ENCODE measurements around the gene ZNF664. TPM values are rescaled to one million over a fixed set of nuclear protein-coding genes. Genes with fewer than 3 reads are reported as not detected.

Gene ZNF664
- total RNA-seq, 1 donor from 2014 or later = 310 TPM

DNA sequence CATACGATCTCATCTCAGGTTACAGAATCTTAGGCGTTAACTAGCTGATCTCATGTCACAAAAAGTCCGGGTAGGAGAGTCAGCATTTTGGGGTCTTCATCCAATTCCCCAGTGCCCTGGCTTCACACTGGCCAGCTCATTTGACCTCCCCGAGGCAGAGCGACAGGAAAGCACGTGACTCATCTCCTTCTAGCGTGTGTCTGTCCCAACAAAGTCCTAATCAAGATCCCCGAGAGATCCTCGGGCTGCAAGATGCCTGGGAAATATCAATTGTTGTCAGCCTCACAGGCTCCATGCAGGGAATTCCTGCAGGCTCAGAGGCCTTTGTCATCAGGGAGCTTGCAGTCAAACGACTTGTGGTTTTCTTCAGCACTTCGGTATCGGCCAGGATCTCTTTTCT, 57.5 kb downstream of the ZNF664 start:
- peaks cover 7% of the 10 kb centered on the region for H3K27me3 Mint-ChIP-seq (ENCODE audit: unreplicated experiment)
- H3K4me3 Mint-ChIP-seq (ENCODE audit: unreplicated experiment) = peak overlapping the region; percentile 23
- H3K9me3 Mint-ChIP-seq (ENCODE audit: unreplicated experiment) = peaks cover 9% of the 10 kb centered on the region
- H3K4me1 Mint-ChIP-seq (ENCODE audit: low read depth, unreplicated experiment) = peaks cover 24% of the 10 kb centered on the region
- DNase-seq = no peak
- no peak for TF ChIP-seq CTCF (IDR thresholded peaks at IDR 0.05; ENCODE audit: partially characterized antibody, unreplicated experiment)
- peak overlapping the region; percentile 34 for H3K27ac Mint-ChIP-seq (ENCODE audit: unreplicated experiment)
- H3K36me3 Mint-ChIP-seq (ENCODE audit: unreplicated experiment) = no peaks in the 10 kb centered on the region

DNA sequence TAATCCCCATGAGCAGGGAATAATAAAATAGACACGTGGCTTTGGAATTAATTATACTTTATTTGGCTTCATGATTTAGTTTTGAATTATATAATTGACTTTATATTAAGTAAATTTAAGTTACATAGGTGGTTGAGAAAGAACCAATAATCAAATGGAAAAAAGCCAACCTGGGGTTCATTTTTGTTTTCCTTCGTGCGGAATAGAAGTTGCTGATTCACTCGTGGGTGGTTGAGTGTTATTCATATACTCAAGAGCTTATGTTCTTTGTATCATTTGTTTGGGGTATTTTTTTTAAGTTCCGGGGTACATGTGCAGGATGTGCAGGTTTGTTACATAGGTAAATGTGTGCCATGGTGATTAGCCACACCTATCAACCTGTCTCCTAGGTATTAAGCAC, 58.0 kb downstream of the ZNF664 start:
- Mint-ChIP-seq H3K4me3 (ENCODE audit: unreplicated experiment) (no peak overlapping the region), H3K36me3 (ENCODE audit: unreplicated experiment) (no peaks in the 10 kb centered on the region), H3K27me3 (ENCODE audit: unreplicated experiment) (peaks cover 3% of the 10 kb centered on the region), H3K4me1 (ENCODE audit: low read depth, unreplicated experiment) (peaks cover 28% of the 10 kb centered on the region), H3K27ac (ENCODE audit: unreplicated experiment) (no peak overlapping the region), H3K9me3 (ENCODE audit: unreplicated experiment) (peaks cover 7% of the 10 kb centered on the region)
- no peak for TF ChIP-seq CTCF (IDR thresholded peaks at IDR 0.05; ENCODE audit: partially characterized antibody, unreplicated experiment)
- no peak for DNase-seq

DNA sequence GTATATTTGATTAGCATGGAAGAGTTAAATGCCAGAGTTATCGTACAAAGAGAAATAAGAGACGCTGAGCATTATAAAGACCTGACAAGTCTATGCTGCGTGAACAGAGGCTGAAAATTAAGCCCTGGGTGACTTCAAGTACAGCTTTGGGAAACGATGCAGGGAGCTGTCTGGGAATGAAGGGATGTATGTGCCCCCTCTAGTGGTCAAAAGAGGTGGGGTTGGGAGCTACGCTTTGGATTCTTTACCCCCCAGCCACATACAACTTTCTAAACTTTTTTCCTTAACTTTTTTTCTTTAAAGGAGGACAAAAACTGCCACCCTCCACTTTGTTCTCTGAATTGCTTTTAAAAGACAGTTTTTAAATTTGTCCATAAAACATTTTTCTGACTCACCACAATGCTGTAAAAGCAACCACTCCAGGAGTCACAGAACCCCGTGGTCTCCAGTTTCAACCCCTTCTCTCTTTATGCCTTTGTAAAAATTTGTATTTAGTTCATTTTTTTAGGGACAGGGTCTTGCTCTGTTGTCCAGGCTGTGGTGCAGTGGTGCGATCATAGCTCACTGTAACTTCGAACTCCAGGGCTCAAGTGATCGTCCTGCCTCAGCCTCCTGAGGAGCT, 59.4 kb downstream of the ZNF664 start:
- H3K27me3 Mint-ChIP-seq (ENCODE audit: unreplicated experiment) = peaks cover 3% of the 10 kb centered on the region
- peaks cover 39% of the 10 kb centered on the region for H3K4me1 Mint-ChIP-seq (ENCODE audit: low read depth, unreplicated experiment)
- peaks cover 5% of the 10 kb centered on the region for H3K9me3 Mint-ChIP-seq (ENCODE audit: unreplicated experiment)
- no peaks in the 10 kb centered on the region for H3K36me3 Mint-ChIP-seq (ENCODE audit: unreplicated experiment)
- TF ChIP-seq CTCF (IDR thresholded peaks at IDR 0.05; ENCODE audit: partially characterized antibody, unreplicated experiment) = peak; percentile 90
- H3K27ac Mint-ChIP-seq (ENCODE audit: unreplicated experiment) = no peak overlapping the region
- DNase-seq = peak; percentile 42
- no peak overlapping the region for H3K4me3 Mint-ChIP-seq (ENCODE audit: unreplicated experiment)

DNA sequence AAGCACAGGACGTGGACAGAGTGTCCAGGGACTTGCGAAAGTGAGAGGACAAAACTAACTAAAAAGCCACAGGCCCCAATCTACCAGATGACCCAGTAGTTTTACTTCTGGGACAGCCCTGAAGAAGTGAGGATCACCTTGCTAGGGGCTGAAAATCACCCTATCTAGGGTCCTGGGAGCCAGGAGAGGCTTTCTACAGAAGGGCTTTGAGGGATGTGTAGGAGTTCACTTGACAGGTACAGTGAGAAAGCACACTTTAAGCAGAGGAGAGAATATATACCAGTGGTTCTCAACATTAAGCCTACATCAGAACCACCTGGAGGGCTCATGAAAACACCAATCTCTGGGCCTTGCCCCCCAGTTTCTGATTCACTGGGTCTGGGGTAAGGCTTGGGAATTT, 60.8 kb downstream of the ZNF664 start:
- H3K4me1 Mint-ChIP-seq (ENCODE audit: low read depth, unreplicated experiment) = peaks cover 39% of the 10 kb centered on the region
- no peak for DNase-seq
- TF ChIP-seq CTCF (IDR thresholded peaks at IDR 0.05; ENCODE audit: partially characterized antibody, unreplicated experiment) = no peak
- no peaks in the 10 kb centered on the region for H3K36me3 Mint-ChIP-seq (ENCODE audit: unreplicated experiment)
- H3K9me3 Mint-ChIP-seq (ENCODE audit: unreplicated experiment) = peaks cover 1% of the 10 kb centered on the region
- H3K27ac Mint-ChIP-seq (ENCODE audit: unreplicated experiment) = no peak overlapping the region
- H3K27me3 Mint-ChIP-seq (ENCODE audit: unreplicated experiment) = peaks cover 3% of the 10 kb centered on the region
- no peak overlapping the region for H3K4me3 Mint-ChIP-seq (ENCODE audit: unreplicated experiment)

- no peak for TF ChIP-seq CTCF (IDR thresholded peaks at IDR 0.05; ENCODE audit: partially characterized antibody, unreplicated experiment)
- DNase-seq = no peak
- peaks cover 38% of the 10 kb centered on the region for H3K4me1 Mint-ChIP-seq (ENCODE audit: low read depth, unreplicated experiment)
- H3K27me3 Mint-ChIP-seq (ENCODE audit: unreplicated experiment) = peaks cover 1% of the 10 kb centered on the region
- no peak overlapping the region for H3K27ac Mint-ChIP-seq (ENCODE audit: unreplicated experiment)
- peaks cover 1% of the 10 kb centered on the region for H3K9me3 Mint-ChIP-seq (ENCODE audit: unreplicated experiment)
- no peak overlapping the region for H3K4me3 Mint-ChIP-seq (ENCODE audit: unreplicated experiment)
- no peaks in the 10 kb centered on the region for H3K36me3 Mint-ChIP-seq (ENCODE audit: unreplicated experiment)
Measured at GRCh38 chr12:124034297-124034696, 61.3 kb downstream of the ZNF664 start.
